Thyroid gland (tissue), 4 donors: ENCODE data around the gene PCNX1. TPM values are rescaled to one million over a fixed set of nuclear protein-coding genes. Genes with fewer than 3 reads are reported as not detected.
"Not testable (repeated sequence)": the region's sequence is repeated elsewhere in the genome, so short reads cannot be mapped to it uniquely, and the experiment has no call there.

ENCODE experiments used
- DNase-seq, 2 donors: peaks; one replicate each; pipeline ENCODE4 v3.0.0-alpha.2; 2019
- H3K27ac ChIP-seq, 3 donors: fragments of 200-600 bp; sonication (generic); 1 replicate in 2 of 3; 2 replicates in 1 of 3; pipeline ENCODE4 v1.5.1; 2016 to 2019; ENCODE audit warnings: mild to moderate bottlenecking in 1 of 3, moderate library complexity in 1 of 3
- H3K27me3 ChIP-seq: fragments of 200-600 bp; sonication (generic); one replicate; pipeline ENCODE4 v1.5.1; 2019
- H3K36me3 ChIP-seq, 2 donors: fragments of 200-600 bp; sonication (generic); one replicate each; pipeline ENCODE4 v1.5.1; 2016 to 2019
- H3K4me1 ChIP-seq, 2 donors: fragments of 200-600 bp; sonication (generic); one replicate each; pipeline ENCODE4 v1.5.1; 2017 to 2019
- H3K4me3 ChIP-seq, 3 donors: fragments of 200-600 bp; sonication (generic); replicated peaks in 1 of 3; 1 replicate in 2 of 3; 2 replicates in 1 of 3; pipeline ENCODE4 v1.5.1; 2016; ENCODE audit warnings: mild to moderate bottlenecking in 1 of 3
- H3K9me3 ChIP-seq: fragments of 200-600 bp; sonication (generic); one replicate; pipeline ENCODE4 v1.5.1; 2017
- POLR2A ChIP-seq, 2 donors: fragments of 450-650 bp; IDR thresholded peaks; one replicate each; pipeline ENCODE4 v1.6.1; 2017; ENCODE audit warnings: antibody characterized with exemption in 2 of 2, mild to moderate bottlenecking in 2 of 2, moderate library complexity in 1 of 2
- WGBS, 2 donors: methylation state at CpG; one replicate each; pipeline ENCODE4 v1.1.5; 2017; 5-methylcytosine and 5-hydroxymethylcytosine counted together
- intact Hi-C: fragments of 100-400 bp; cut with DNase I; formaldehyde crosslinking; loops from one replicate; pipeline ENCODE4 v1.15.1; 2023
- total RNA-seq, 4 donors: library from RNA; depleted of rRNA; stranded (reverse); fragments of >200 nt; gene quantifications; one replicate each; pipeline ENCODE4 v1.2.3, GENCODE V29; 2016
- TF ChIP-seq, protein P1 (sequence below), 6 experiments: fragments of 200-600 bp in 3 of 6; fragments of 450-650 bp in 3 of 6; sonication (generic) in 3 of 6; IDR thresholded peaks; one replicate each; pipeline ENCODE4 v1.5.1; 2016 to 2019; ENCODE audit warnings: antibody characterized with exemption in 6 of 6, mild to moderate bottlenecking in 2 of 6, inconsistent platforms in 1 of 6, moderate library complexity in 1 of 6

PCNX1 gene
- total RNA-seq, 4 donors from 2014 or later, result 43.8 to 78.5 (median 69.7) TPM

DNA sequence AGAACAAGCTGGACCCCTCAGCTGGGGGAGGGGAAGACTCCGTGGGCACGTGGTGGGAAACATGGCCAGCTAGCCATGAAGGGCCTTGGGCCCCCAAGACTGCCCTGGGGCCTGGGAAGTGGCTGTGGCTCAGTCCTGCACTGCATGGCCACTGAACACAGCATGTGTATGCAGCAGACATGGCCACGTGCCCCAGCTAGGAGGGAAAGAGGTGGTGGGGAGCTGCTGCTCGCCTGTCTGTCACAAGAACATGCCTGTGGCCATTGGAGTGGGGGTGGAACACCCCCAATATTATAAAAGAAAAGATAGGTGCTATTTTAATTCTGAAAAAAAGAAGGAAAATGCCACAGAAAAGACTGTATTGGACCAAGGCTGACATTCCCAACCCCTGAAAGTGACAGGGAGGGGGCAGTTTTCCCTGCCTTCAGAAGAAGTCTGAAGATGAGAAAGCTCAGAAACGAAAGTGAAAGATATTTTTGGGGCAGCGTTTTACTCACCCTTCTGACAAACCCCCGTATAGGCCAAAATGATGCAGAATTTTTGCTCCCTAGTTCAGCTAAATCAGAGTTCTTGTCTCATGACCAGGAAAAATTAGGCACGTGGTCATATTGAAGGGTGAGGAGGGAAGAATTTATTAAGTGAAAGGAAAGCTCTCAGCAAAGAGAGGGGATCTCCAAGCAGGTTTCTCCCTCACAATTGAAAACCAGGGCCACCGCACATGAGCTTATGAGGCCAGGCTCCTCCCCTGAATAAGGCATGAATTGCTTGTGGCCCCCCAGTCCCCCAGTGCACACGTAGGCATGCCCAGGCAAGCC lies 35.2 kb upstream of the PCNX1 start:
- no peak overlapping the region for H3K27ac ChIP-seq
- no peaks in the 10 kb centered on the region for H3K4me1 ChIP-seq
- no peak overlapping the region for H3K4me3 ChIP-seq
- DNase-seq, result no peak
- no peaks in the 10 kb centered on the region for H3K9me3 ChIP-seq
- WGBS, 2 donors, result 83 to 86% methylated on average over 10 of the region's 10 CpGs
- intact Hi-C loops, result no loop called here
- TF ChIP-seq, protein P1, sequence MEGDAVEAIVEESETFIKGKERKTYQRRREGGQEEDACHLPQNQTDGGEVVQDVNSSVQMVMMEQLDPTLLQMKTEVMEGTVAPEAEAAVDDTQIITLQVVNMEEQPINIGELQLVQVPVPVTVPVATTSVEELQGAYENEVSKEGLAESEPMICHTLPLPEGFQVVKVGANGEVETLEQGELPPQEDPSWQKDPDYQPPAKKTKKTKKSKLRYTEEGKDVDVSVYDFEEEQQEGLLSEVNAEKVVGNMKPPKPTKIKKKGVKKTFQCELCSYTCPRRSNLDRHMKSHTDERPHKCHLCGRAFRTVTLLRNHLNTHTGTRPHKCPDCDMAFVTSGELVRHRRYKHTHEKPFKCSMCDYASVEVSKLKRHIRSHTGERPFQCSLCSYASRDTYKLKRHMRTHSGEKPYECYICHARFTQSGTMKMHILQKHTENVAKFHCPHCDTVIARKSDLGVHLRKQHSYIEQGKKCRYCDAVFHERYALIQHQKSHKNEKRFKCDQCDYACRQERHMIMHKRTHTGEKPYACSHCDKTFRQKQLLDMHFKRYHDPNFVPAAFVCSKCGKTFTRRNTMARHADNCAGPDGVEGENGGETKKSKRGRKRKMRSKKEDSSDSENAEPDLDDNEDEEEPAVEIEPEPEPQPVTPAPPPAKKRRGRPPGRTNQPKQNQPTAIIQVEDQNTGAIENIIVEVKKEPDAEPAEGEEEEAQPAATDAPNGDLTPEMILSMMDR (IDR thresholded peaks at IDR 0.05), result no peak
- no peak for TF ChIP-seq POLR2A (IDR thresholded peaks at IDR 0.05)
- H3K36me3 ChIP-seq, result no peaks in the 10 kb centered on the region
- no peaks in the 10 kb centered on the region for H3K27me3 ChIP-seq

DNA sequence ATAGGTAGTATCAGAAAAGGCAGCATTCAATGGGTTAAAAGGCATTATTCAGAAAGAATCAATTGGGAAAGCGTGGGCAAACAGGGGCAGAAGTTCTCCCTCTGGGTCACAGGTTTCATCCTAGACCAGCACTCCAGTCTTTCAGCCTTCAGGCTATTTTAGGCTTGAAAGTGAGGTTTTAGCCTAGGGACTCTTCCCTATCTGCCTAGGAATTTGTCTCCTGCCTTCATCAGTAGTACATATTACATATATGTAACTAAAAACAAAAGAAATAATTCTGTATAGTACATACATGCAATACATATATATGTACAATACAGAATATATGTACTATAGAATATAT lies 34.6 kb upstream of the PCNX1 start:
- WGBS, 2 donors, result 48 to 67% methylated on average over 1 of the region's 1 CpG
- TF ChIP-seq, protein P1 (IDR thresholded peaks at IDR 0.05), result no peak
- TF ChIP-seq POLR2A (IDR thresholded peaks at IDR 0.05), result no peak
- intact Hi-C loops, result no loop called here
- Histone ChIP-seq H3K4me3 (no peak overlapping the region), H3K27me3 (no peaks in the 10 kb centered on the region), H3K27ac (no peak overlapping the region), H3K36me3 (no peaks in the 10 kb centered on the region), H3K4me1 (no peaks in the 10 kb centered on the region), H3K9me3 (no peaks in the 10 kb centered on the region)
- DNase-seq, result no peak

DNA sequence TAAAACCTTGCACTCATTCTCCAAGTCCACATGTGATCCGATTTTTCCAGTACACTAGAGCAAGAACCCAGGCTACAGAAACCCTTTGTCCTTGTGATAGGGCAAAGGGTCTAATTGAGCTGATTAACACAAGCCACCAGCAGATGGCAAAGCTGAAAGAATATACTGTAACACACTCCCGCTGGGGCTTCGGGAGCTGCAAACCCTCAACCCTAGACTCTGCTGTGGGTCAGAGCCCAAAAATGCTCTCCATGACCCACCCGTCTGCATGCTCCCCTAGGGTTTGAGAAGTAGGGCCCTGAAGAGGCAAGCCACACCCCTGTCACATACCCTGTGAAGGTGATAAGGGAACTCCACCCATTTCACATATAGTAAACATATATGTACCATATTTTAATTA lies 33.6 kb upstream of the PCNX1 start:
- no peak for DNase-seq
- Histone ChIP-seq H3K9me3 (no peaks in the 10 kb centered on the region), H3K36me3 (no peaks in the 10 kb centered on the region), H3K27ac (no peak overlapping the region), H3K4me3 (no peak overlapping the region), H3K4me1 (no peaks in the 10 kb centered on the region), H3K27me3 (no peaks in the 10 kb centered on the region)
- 83 to 86% methylated on average over 4 of the region's 4 CpGs for WGBS, 2 donors
- TF ChIP-seq, protein P1 (IDR thresholded peaks at IDR 0.05), result no peak
- no peak for TF ChIP-seq POLR2A (IDR thresholded peaks at IDR 0.05)
- intact Hi-C loops, result no loop called here

DNA sequence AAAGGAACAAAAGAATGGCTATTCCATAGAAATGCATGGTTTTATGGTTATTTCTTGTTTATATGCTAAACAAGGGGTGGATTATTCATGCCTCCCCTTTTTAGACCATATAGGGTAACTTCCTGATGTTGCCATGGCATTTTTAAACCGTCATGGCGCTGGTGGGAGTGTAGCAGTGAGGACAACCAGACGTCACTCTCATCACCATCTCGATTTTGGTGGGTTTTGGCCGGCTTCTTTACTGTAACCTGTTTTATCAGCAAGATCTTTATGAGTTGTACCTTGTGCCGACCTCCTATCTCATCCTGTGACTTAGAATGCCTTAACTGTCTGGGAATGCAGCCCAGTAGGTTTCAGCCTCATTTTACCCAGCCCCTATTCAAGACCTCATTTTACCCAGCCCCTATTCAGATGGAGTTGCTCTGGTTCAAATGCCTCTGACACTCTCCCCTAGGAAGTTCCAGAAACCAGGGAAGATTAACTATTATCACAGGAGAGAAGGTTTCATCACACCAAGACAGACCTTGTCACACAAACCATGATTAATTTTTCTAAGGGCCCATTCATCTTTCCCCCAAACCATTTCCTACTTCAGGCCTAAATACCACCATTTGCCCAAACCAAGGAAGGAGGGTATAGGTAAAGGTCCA lies 31.3 kb upstream of the PCNX1 start:
- H3K27ac ChIP-seq, H3K4me1 ChIP-seq, H3K4me3 ChIP-seq, intact Hi-C loops, DNase-seq, H3K36me3 ChIP-seq, H3K9me3 ChIP-seq, H3K27me3 ChIP-seq: not testable (repeated sequence)
- WGBS, 2 donors, result 85 to 87% methylated on average over 6 of the region's 6 CpGs

DNA sequence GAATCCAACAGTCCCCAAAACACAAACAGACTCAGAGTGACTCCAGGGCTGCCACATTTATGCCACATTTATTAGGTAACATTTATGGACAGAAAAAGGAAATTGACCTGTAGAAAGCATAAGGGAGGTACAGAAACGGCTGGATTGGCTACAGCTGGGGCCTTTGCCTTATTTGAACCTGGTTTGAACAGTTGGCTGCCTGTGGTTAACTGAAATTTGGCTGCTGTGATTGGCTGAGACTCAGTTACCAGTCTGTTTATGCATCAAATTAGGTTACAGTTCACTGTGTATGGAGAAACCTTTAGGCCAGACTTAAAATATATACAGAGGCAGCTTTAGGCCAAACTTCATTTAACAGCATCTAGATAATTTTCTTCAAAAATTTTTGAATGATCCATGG lies 27.8 kb upstream of the PCNX1 start:
- intact Hi-C loops, result no loop called here

DNA sequence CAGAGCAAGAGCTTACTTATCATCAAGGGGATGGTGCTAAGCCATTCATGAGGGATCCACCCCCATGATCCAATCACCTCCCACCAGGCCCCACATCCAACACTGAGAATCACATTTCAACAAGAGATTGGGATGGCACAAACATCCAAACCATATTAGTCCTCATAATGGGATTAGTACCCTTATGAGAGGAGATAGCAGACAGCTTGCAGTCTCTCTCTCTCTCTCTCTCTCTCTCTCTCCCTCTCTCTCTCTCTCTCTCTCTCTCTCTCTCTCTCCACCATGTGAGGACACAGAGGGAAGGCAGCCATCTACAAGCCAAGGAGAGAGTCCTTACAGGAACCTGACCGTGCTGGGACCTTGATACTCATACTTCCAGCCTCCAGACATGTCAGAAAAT lies 26.4 kb upstream of the PCNX1 start:
- H3K36me3 ChIP-seq, H3K4me1 ChIP-seq, DNase-seq, H3K9me3 ChIP-seq, H3K27me3 ChIP-seq, H3K4me3 ChIP-seq, H3K27ac ChIP-seq, intact Hi-C loops: not testable (repeated sequence)
- 80 to 81% methylated on average over 1 of the region's 1 CpG for WGBS, 2 donors

More for the DNA sequence above, 27.8 kb upstream of the PCNX1 start:
- Histone ChIP-seq H3K4me1 (peaks cover 0 to 3% of the 10 kb centered on the region in 2 donors), H3K9me3 (no peaks in the 10 kb centered on the region), H3K27me3 (no peaks in the 10 kb centered on the region), H3K4me3 (no peak overlapping the region), H3K27ac (no peak overlapping the region), H3K36me3 (no peaks in the 10 kb centered on the region)
- 59 to 71% methylated on average over 1 of the region's 1 CpG for WGBS, 2 donors
- TF ChIP-seq POLR2A (IDR thresholded peaks at IDR 0.05), result no peak
- TF ChIP-seq, protein P1 (IDR thresholded peaks at IDR 0.05), result no peak
- DNase-seq, result no peak
